ENCODE data around the gene CDK18. TPM values are rescaled to one million over a fixed set of nuclear protein-coding genes. Genes with fewer than 3 reads are reported as not detected.

CDK18 gene
- total and polyA plus RNA-seq, 2 of the 8 experiments (the other 6 are each of a cell fraction or from before 2014, with no cell fraction given), result 31.2 to 44.0 TPM

GRCh38 chr1:205570796-205571537, 66.5 kb downstream of the CDK18 start:
- Histone ChIP-seq H3K4ac (replicated peaks; ENCODE audit: insufficient read length, low read depth, low read length) (no peak overlapping the region), H3K4me1 (replicated peaks in 1 of 4; ENCODE audit: control insufficient read depth in 3 of 4, insufficient read depth in 4 of 4, low read length in 3 of 4) (peaks cover 1 to 15% (median 6%) of the 10 kb centered on the region in 4 experiments), H3K27ac (ENCODE audit: low read depth, low read length) (no peak overlapping the region), H2BK20ac (ENCODE audit: low read length) (no peak overlapping the region), H3K4me3 (ENCODE audit: extremely low read depth in 1 of 4, insufficient read depth in 2 of 4, low read depth in 3 of 4, low read length in 4 of 4) (no peak overlapping the region), H2BK5ac (ENCODE audit: low read depth, low read length) (no peak overlapping the region), H3K56ac (replicated peaks; ENCODE audit: insufficient read length, low read depth, low read length) (no peak overlapping the region), H3K14ac (ENCODE audit: insufficient read length) (no peak overlapping the region), H4K5ac (ENCODE audit: insufficient read length, low read depth, low read length) (no peak overlapping the region), H4K8ac (ENCODE audit: extremely low read depth, insufficient read depth, low read length) (no peak overlapping the region), H3K27me3 (replicated peaks in 1 of 4; ENCODE audit: control insufficient read depth in 3 of 4, extremely low read depth in 1 of 4, insufficient read depth in 3 of 4, low read length in 3 of 4) (peaks cover 20 to 41% (median 38%) of the 10 kb centered on the region in 4 experiments), H3K23ac (ENCODE audit: insufficient read length) (no peak overlapping the region), H2BK12ac (ENCODE audit: low read depth, low read length) (no peak overlapping the region), H2AK5ac (ENCODE audit: low read depth, low read length) (no peak overlapping the region), H3K9me3 (ENCODE audit: insufficient read depth in 2 of 2, low read depth in 1 of 2, low read length in 1 of 2) (no peaks in the 10 kb centered on the region), H2AFZ (ENCODE audit: low read length) (no peak overlapping the region), H3K4me2 (ENCODE audit: insufficient read depth in 1 of 2, low read depth in 2 of 2, low read length in 2 of 2) (no peak overlapping the region), H3K18ac (ENCODE audit: extremely low read depth, low read length) (no peak overlapping the region), H2BK120ac (replicated peaks; ENCODE audit: low read depth, low read length) (no peak overlapping the region), H2BK15ac (ENCODE audit: low read length) (no peak overlapping the region), H4K20me1 (replicated peaks in 1 of 2; ENCODE audit: control insufficient read depth in 1 of 2, insufficient read depth in 2 of 2, low read length in 2 of 2) (no peaks in the 10 kb centered on the region), H3K9ac (replicated peaks in 1 of 4; ENCODE audit: extremely low read depth in 1 of 4, low read depth in 3 of 4, low read length in 3 of 4) (no peak overlapping the region), H4K91ac (replicated peaks; ENCODE audit: insufficient read length, low read length) (no peak overlapping the region), H3K23me2 (ENCODE audit: low read depth, low read length) (peaks cover 4% of the 10 kb centered on the region; the same call in 1 of the 2 replicates), H3K79me2 (ENCODE audit: control insufficient read depth in 1 of 2, insufficient read depth in 2 of 2, low read length in 2 of 2) (no peaks in the 10 kb centered on the region), H3K79me1 (ENCODE audit: low read depth, low read length) (no peaks in the 10 kb centered on the region), H3K36me3 (ENCODE audit: control insufficient read depth in 2 of 4, insufficient read depth in 4 of 4, low read length in 3 of 4) (no peaks in the 10 kb centered on the region)
- TF ChIP-seq CTCF (IDR thresholded peaks at IDR 0.05; ENCODE audit: control extremely low read depth in 1 of 3, insufficient read depth in 1 of 3, low read depth in 1 of 3, low read length in 3 of 3) (no peak), CHD1 (IDR thresholded peaks at IDR 0.05; ENCODE audit: low read depth, low read length) (no peak), ZNF274 (IDR thresholded peaks at IDR 0.05; ENCODE audit: borderline replicate concordance, extremely low read depth, low read length) (no peak), USF2 (IDR thresholded peaks at IDR 0.05; ENCODE audit: low read length) (no peak), RBBP5 (IDR thresholded peaks at IDR 0.05; ENCODE audit: borderline replicate concordance, low read depth, low read length) (no peak), EGR1 (IDR thresholded peaks at IDR 0.05; ENCODE audit: borderline replicate concordance, low read depth, low read length) (no peak)
- peak in 1 of 2 experiments; percentile 33 for DNase-seq (ENCODE audit: low read depth in 1 of 2, low spot score in 2 of 2)
- FAIRE-seq, result no peak
- POLR2A ChIA-PET (ENCODE audit: partially characterized antibody), result interaction anchor here (1.7 kb wide), 1 partner anchor 11 kb away, joined by 4 read pairs; no protein-coding TSS in a partner anchor
- CTCF ChIA-PET (ENCODE audit: partially characterized antibody), result interaction anchor here (0.7 to 4.8 kb wide), 18 partner anchors 11 to 217 kb away, joined by 3 to 27 read pairs (median 4); no protein-coding TSS in a partner anchor
- WGBS, 2 experiments (ENCODE audit: extremely low coverage in 1 of 2, insufficient coverage in 1 of 2, insufficient read length in 1 of 2, insufficient replicate concordance in 2 of 2, low coverage in 1 of 2, low lambda C conversion rate in 2 of 2, missing lambda C conversion rate in 1 of 2), result 87% methylated on average over 2 of the region's 2 CpGs; no CpG with 5 or more reads in 1 of the 2 experiments
